Mucosa of descending colon (tissue), 3 donors: ENCODE measurements around the gene TDRD1. TPM values are rescaled to one million over a fixed set of nuclear protein-coding genes. Genes with fewer than 3 reads are reported as not detected.

Experiments
- ATAC-seq: fragments of 200-7000 bp; cut with Tn5 transposase; one replicate; pipeline ENCODE4 v1.9.1; 2020; ENCODE audit warnings: mild to moderate bottlenecking, moderate library complexity
- DNase-seq, 3 donors: peaks; one replicate each; pipeline ENCODE4 v3.0.0-alpha.2; 2020
- H3K36me3 ChIP-seq: fragments of 200-600 bp; one replicate; pipeline ENCODE4 v1.8.0; 2021; ENCODE audit warnings: low read depth, mild to moderate bottlenecking
- H3K4me1 ChIP-seq: fragments of 200-600 bp; one replicate; pipeline ENCODE4 v1.8.0; 2021; ENCODE audit warnings: low read depth, mild to moderate bottlenecking
- H3K4me3 ChIP-seq: fragments of 200-600 bp; one replicate; pipeline ENCODE4 v1.8.0; 2021; ENCODE audit warnings: mild to moderate bottlenecking
- H3K9me3 ChIP-seq: fragments of 200-600 bp; one replicate; pipeline ENCODE4 v1.8.0; 2021; ENCODE audit warnings: mild to moderate bottlenecking
- CTCF ChIP-seq: fragments of 200-600 bp; IDR thresholded peaks from one replicate; pipeline ENCODE4 v1.8.0; 2022; ENCODE audit warnings: antibody characterized with exemption, mild to moderate bottlenecking
- intact Hi-C, 2 donors: fragments of 100-400 bp; cut with DNase I in 1 of 2; cut with micrococcal nuclease in 1 of 2; formaldehyde crosslinking; loops; one replicate each; pipeline versions ENCODE4 v1.11.0 to v1.11.1; 2022; cut with DNase I, micrococcal nuclease
- total RNA-seq, 3 donors: library from RNA; stranded (reverse); fragmentation: NEBNext Ultra II Directional in 2 of 3; extraction: Animal tissue kit (Norgen Biotek cat#: 25700) in 2 of 3; gene quantifications; one replicate each; pipeline versions ENCODE4 v1.2.1 to v1.2.4, GENCODE V29; 2021 to 2023
- donor health status: DM: no; HTN: no; CAD: no; lungs with moderate emphysema.
- donor health status: DM: no; HTN: no; CAD: no.
- donor health status: DM: no; HTN: yes; CAD: no.

TDRD1 gene
- total RNA-seq, 3 donors from 2014 or later = 0.06 to 1.7 (median 0.09) TPM

GRCh38 chr10:114188001-114188400 is 8.8 kb downstream of the TDRD1 start:
- no peak for TF ChIP-seq CTCF
- Histone ChIP-seq H3K36me3 (no peaks in the 10 kb centered on the region), H3K9me3 (no peaks in the 10 kb centered on the region), H3K4me1 (no peaks in the 10 kb centered on the region), H3K4me3 (no peak overlapping the region)
- DNase-seq (no peak), ATAC-seq (no peak)
- intact Hi-C loops = no loop called here

DNA sequence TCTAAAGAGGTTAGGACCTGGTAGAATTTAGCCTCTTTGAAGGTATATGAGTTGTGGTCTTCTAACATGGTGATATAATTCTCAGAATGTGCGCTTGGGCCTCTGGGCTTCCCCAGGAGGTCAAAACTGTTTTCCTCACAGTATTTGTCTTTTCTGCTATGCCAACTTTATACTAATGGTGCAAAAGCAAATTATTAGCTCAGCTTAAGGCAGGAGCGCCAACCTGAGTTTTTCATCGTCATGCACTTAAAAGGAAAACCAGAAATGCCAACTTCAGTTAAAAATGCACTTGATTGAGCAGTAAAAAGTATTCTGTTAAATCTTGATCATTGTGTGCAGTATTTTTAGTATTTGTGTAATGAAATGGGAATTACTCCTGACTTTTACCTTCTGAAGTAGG is 9.7 kb downstream of the TDRD1 start:
- no peak for DNase-seq
- H3K4me3 ChIP-seq = no peak overlapping the region
- ATAC-seq = no peak

GRCh38 chr10:114189700-114190099 is 10.5 kb downstream of the TDRD1 start:
- Histone ChIP-seq H3K36me3 (no peaks in the 10 kb centered on the region), H3K4me3 (no peak overlapping the region), H3K9me3 (no peaks in the 10 kb centered on the region), H3K4me1 (no peaks in the 10 kb centered on the region)
- ATAC-seq (no peak), DNase-seq (no peak)
- no peak for TF ChIP-seq CTCF
- intact Hi-C loops = no loop called here

More for the DNA sequence above, 9.7 kb downstream of the TDRD1 start:
- Histone ChIP-seq H3K9me3 (no peaks in the 10 kb centered on the region), H3K4me1 (no peaks in the 10 kb centered on the region), H3K36me3 (no peaks in the 10 kb centered on the region)
- intact Hi-C loops = no loop called here
- TF ChIP-seq CTCF = no peak

DNA sequence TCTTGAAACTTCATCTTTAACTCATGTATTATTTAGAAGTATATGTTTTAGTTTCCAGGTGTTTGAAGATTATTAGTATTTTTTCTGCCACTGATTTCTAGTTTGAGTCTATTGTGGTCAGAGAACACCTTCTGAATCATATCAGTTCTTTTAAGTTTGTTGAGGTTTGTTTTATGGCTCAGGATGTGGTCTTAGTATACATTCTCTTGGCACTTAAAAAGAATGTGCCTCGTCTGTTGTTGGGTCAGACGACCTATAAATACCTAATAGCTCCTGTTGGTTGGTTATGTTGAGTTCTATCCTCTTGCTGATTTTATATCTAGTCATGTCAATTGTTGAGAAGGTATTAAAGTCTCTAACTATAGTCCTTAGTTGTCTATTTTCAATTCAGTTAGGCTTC is 15.9 kb downstream of the TDRD1 start:
- no peaks in the 10 kb centered on the region for H3K4me1 ChIP-seq
- no peaks in the 10 kb centered on the region for H3K9me3 ChIP-seq
- ATAC-seq (no peak), DNase-seq (no peak)
- intact Hi-C loops = no loop called here
- no peaks in the 10 kb centered on the region for H3K36me3 ChIP-seq
- H3K4me3 ChIP-seq = no peak overlapping the region
- no peak for TF ChIP-seq CTCF

GRCh38 chr10:114199239-114199638 is 20.1 kb downstream of the TDRD1 start:
- no peaks in the 10 kb centered on the region for H3K36me3 ChIP-seq

More at GRCh38 chr10:114199239-114199638, 20.1 kb downstream of the TDRD1 start:
- no peak overlapping the region for H3K4me3 ChIP-seq
- no peak for TF ChIP-seq CTCF
- intact Hi-C loops = no loop called here
- H3K9me3 ChIP-seq = no peaks in the 10 kb centered on the region
- no peaks in the 10 kb centered on the region for H3K4me1 ChIP-seq
- ATAC-seq (no peak), DNase-seq (no peak)
